ENCODE measurements around the gene NUP93.

GRCh38 chr16:56898847-56899246 lies 168.9 kb downstream of the NUP93 start:
- no peak for TF ChIP-seq CTCF (IDR thresholded peaks at IDR 0.05; ENCODE audit: poor library complexity)
- no peak for TF ChIP-seq EZH2 (IDR thresholded peaks at IDR 0.05; ENCODE audit: borderline replicate concordance)
- no peak for TF ChIP-seq EZH2phosphoT487 (IDR thresholded peaks at IDR 0.05; ENCODE audit: low read depth, severe bottlenecking, unreplicated experiment)

Data from hepatocyte (in vitro differentiated cells).